ENCODE results near the gene PUM1.
"Not testable (repeated sequence)": the region's sequence is repeated elsewhere in the genome, so short reads cannot be mapped to it uniquely, and the experiment has no call there.

PUM1 gene

GRCh38 chr1:30950053-30950452 is 115.5 kb downstream of the PUM1 start:
- no peak for TF ChIP-seq CTCF (conservative IDR thresholded peaks at IDR 0.05; ENCODE audit: low read depth)
- CTCF ChIA-PET, result no interaction called here
- POLR2A ChIA-PET (ENCODE audit: low non-redundant PET), result no interaction called here
- no peak overlapping the region for H3K27ac ChIP-seq
- DNase-seq (ENCODE audit: low spot score), result no peak

- DNase-seq (ENCODE audit: low spot score); CTCF ChIA-PET; H3K27ac ChIP-seq; POLR2A ChIA-PET (ENCODE audit: low non-redundant PET): not testable (repeated sequence)
Measured at GRCh38 chr1:30949487-30949838, 116.1 kb downstream of the PUM1 start.

DNA sequence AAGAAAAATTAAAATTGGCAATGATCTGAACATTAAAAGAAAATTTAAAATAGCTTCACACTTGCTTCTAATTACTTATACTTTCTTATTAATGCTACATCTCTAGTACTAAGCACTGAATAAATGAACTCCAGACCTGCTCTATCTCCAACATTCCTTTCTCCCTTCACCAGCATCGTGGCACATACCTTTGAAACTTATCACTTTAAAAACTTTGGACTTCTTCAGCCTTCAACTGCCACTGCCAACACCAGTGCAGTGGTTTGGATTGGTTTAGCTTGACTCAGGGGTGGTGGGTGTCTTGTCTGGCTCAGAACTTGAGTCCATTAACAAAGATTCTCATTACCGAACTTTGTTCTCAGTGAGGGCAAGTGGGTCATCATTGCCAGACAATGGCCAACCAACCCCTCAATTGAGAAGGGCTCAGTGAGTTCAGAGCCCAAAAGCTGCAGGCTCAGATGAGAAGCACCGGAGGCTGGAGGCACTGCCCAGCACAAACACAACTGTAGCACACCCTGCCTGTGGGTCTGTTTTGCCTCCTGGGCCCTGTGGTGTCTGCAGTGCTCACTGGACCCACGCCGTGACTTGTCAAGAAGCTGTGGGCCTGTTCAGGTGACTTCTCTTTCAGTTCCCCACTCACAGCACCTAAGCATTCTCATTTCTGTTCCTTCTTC is 116.6 kb downstream of the PUM1 start:
- DNase-seq (ENCODE audit: low spot score); H3K27ac ChIP-seq; POLR2A ChIA-PET (ENCODE audit: low non-redundant PET); CTCF ChIA-PET: not testable (repeated sequence)

GRCh38 chr1:30948278-30948677 is 117.2 kb downstream of the PUM1 start:
- ChIA-PET POLR2A (ENCODE audit: low non-redundant PET) (no interaction called here), CTCF (no interaction called here)
- TF ChIP-seq CTCF (conservative IDR thresholded peaks at IDR 0.05; ENCODE audit: low read depth), result no peak
- DNase-seq (ENCODE audit: low spot score), result no peak
- no peak overlapping the region for H3K27ac ChIP-seq

- no peak for TF ChIP-seq CTCF (conservative IDR thresholded peaks at IDR 0.05; ENCODE audit: low read depth)
- H3K27ac ChIP-seq, result no peak overlapping the region
- no peak for DNase-seq (ENCODE audit: low spot score)
- ChIA-PET POLR2A (ENCODE audit: low non-redundant PET) (no interaction called here), CTCF (no interaction called here)
Measured at GRCh38 chr1:30947212-30947611, 118.3 kb downstream of the PUM1 start.

DNA sequence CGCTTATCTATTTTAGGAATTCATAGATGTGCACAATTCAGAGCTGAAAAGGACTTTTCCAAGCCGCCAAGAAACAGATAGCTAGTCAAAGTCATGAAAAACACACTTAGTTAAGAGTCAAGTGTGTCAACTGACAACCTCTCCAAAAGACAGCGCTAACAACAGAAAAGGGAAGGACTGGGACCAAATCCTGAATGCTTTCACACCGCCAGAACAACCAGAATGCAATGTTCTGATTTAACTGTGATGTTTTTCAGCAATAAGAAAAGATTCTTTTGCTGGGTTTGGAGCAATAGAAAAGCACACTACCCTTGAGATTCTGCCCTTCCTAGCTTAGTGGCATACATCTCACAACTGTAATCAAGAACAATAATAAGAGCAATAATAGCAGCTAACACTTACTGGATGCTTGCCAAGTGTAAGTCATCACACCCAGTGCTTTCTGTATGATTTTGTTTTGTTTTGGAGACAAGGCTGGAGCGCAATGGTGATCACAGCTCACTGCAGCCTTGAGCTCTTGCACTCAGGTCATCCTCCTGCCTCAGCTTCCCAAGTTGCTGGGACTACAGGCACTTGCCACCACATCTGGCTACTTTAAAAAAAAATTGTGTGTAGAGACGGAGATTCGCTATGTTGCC is 123.1 kb downstream of the PUM1 start:
- no peak for TF ChIP-seq CTCF (conservative IDR thresholded peaks at IDR 0.05; ENCODE audit: low read depth)
- no peak overlapping the region for H3K27ac ChIP-seq
- DNase-seq (ENCODE audit: low spot score), result no peak
- POLR2A ChIA-PET (ENCODE audit: low non-redundant PET), result interaction anchor here (0.6 to 0.7 kb wide), 2 partner anchors 9 to 144 kb away, joined by 3 read pairs; no protein-coding TSS in a partner anchor
- CTCF ChIA-PET, result interaction anchor here (0.6 to 0.9 kb wide), 2 partner anchors 10 to 378 kb away, joined by 3 read pairs; no protein-coding TSS in a partner anchor

DNA sequence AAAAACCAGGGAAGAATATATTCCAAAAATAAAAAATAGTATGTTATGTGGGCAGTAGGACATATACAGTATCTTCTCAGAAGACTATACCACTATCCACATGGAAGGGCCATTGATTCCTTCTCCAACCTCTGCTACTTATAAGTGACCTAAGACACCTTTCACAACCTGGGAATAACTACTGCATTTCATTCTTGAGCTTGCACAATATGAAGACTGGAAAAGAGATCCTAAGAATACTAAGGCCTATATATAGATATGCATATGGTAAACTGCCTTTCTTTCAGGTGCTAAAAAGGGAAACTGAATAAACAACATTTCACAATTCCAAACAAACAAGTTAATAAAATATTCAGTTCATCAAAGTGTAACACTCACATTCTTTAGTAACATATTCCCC is 125.0 kb downstream of the PUM1 start:
- ChIA-PET POLR2A (ENCODE audit: low non-redundant PET) (no interaction called here), CTCF (no interaction called here)
- TF ChIP-seq CTCF (conservative IDR thresholded peaks at IDR 0.05; ENCODE audit: low read depth), result no peak
- H3K27ac ChIP-seq, result no peak overlapping the region
- DNase-seq (ENCODE audit: low spot score), result no peak

All from RWPE1 (cell line).